Measurements from ENCODE around the gene HDAC5. TPM values are rescaled to one million over a fixed set of nuclear protein-coding genes. Genes with fewer than 3 reads are reported as not detected.

Gene HDAC5
- total RNA-seq, 1 donor from 2014 or later: 67.5 TPM

Other genes with a start within 250 kb of the HDAC5 start
- gene MPP2, start 216.1 kb downstream of the HDAC5 start, total RNA-seq: 16.2 TPM
- not detected for gene PPY, start 181.2 kb downstream of the HDAC5 start, total RNA-seq
- not detected for gene PYY, start 169.7 kb downstream of the HDAC5 start, total RNA-seq
- 0.68 TPM for gene NAGS, start 119.0 kb downstream of the HDAC5 start, total RNA-seq
- gene TMEM101, start 108.7 kb downstream of the HDAC5 start, total RNA-seq: 21.5 TPM
- gene LSM12, start 57.0 kb downstream of the HDAC5 start, total RNA-seq: 47.6 TPM
- 30.4 TPM for gene G6PC3, start 52.9 kb downstream of the HDAC5 start, total RNA-seq
- gene HROB, start 18.3 kb upstream of the HDAC5 start, total RNA-seq: 2.0 TPM
- gene ASB16, start 47.1 kb upstream of the HDAC5 start, total RNA-seq: 14.5 TPM
- gene TMUB2, start 63.3 kb upstream of the HDAC5 start, total RNA-seq: 20.8 TPM
- 40.8 TPM for gene ATXN7L3, start 76.2 kb upstream of the HDAC5 start, total RNA-seq
- gene UBTF, start 96.0 kb upstream of the HDAC5 start, total RNA-seq: 57.5 TPM
- gene SLC4A1, start 144.5 kb upstream of the HDAC5 start, total RNA-seq: 0.08 TPM
- gene RUNDC3A, start 185.0 kb upstream of the HDAC5 start, total RNA-seq: 0.49 TPM
- 50.6 TPM for gene SLC25A39, start 201.2 kb upstream of the HDAC5 start, total RNA-seq
- 150 TPM for gene GRN, start 221.7 kb upstream of the HDAC5 start, total RNA-seq
- gene FAM171A2, start 240.2 kb upstream of the HDAC5 start, total RNA-seq: 0.70 TPM